Measurements from ENCODE around the gene MRFAP1.
"Not testable (repeated sequence)": the region's sequence is repeated elsewhere in the genome, so short reads cannot be mapped to it uniquely, and the experiment has no call there.

Gene MRFAP1

DNA sequence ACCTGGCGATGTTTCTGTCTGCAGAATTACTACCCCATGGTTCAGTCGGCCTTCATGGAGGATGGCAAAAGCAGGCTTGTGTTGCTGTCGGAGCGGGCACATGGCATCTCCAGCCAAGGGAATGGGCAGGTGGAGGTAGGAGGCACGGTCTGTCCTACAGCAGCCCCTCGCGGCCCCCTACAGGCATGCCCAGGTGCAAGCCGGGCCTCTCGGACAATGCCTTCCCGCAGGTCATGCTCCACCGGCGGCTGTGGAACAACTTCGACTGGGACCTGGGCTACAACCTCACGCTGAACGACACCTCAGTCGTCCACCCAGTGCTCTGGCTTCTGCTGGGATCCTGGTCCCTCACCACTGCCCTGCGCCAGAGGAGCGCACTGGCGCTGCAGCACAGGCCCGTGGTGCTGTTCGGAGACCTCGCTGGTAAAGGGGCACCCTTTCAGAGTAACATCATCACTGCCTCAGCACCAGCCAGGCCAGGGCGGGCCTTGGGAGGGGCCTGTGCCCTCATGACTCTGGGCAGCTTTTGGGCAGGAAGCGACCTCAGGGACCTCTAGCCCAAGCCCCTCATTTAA is 29.5 kb upstream of the MRFAP1 start:
- DNase-seq (ENCODE audit: low read depth in 4 of 4, low spot score in 1 of 4), result no peak

DNA sequence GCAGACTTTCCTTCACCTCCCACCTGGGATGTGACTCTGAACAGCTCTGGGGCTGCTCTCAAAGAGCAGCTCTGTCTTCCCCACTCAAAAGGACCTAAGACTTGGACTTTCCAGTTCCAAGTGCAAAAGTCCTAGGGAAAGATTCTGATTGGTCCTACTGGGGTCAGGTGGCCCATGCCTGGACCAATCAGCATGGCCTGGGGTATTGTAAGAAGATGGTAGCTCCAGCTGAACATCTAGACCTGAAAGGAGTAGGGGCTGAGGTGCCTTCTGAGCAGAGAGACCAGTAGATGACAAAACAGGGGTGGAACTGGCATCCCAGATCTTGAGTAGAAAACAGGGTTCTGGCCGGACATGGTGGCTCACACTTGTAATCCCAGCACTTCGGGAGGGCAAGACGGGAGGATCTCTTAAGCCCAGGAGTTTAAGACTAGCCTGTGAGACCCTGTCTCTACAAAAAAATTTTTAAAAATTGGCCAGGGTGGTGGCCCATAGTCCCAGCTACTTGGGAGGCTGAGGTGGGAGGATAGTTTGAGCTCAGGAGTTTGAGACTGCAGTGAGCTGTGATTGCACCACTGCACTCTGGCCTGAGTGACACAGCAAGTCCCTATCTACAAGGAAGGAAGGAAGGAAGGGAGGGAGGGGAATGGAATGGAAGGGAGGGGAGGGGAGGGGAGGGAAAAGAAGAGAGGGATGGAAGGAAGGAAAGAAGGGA is 27.4 kb upstream of the MRFAP1 start:
- DNase-seq (ENCODE audit: low read depth in 4 of 4, low spot score in 1 of 4), result no peak

DNA sequence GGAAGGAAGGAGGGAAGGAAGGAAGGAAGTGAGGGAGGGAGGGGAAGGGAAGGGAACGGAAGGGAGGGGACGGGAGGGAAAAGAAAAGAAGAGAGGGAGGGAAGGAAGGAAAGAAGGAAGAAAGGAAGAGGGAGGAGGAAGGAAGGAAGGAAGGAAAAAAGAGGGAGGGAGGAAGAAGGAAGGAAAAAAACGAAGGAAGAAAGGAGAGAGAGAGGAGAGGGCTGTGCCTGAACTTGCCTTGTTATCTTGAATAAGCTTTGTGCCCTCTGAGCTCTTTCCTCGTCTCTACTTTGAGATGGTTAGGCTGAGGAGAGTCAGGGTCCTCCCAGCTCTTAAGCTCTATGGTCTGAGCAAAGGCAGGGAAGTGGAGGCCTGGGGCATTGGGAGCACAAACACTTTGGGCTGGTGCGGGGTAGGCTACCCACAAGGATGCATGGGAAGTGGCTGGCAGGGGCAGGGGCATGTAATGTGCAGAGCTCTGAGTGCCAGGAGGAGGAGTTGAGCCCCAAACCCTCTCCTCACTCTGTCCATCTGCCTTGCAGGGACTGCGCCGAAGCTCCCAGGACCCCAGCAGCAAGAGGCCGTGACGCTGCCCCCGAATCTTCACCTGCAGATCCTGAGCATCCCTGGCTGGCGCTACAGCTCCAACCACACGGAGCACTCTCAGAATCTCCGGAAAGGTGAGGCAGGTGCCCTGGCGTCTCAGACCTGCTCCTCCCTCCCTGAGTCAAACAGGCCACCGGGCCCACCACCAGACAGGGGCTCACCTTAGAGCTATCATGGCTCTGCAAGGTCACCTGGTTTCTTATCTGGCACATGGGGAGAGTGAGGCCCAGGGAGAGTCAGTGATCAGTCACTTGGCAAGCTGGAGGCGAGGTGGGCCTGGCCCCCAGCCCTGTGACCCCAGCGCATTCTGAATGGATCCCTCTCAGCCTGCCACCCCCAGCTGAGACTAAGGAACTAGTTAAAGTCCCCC is 26.5 kb upstream of the MRFAP1 start:
- no peak for DNase-seq (ENCODE audit: low read depth in 4 of 4, low spot score in 1 of 4)

DNA sequence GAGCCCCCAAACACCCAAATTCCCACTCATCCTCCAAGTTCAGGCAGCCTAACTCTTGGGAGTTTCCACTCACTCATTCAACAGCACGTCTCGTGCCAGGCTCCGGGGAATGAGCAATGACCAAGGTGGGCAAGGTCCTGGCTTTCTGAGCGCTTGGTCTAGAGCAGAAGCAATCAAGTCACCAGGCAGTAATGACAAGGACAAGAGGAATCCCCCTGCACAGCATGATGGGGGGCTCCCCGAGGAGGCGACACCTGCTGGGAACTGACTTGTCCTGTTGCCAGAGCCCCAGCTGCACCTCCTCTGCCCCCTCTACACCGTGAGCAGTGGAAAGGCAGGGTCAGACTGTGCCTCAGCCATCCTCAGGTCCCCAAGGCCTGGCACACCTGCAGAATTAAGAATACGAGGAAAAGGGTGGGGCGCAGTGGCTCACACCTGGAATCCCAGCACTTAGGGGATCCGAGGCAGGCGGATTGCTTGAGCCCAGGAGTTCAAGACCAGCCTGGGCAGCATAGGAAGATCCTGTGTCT is 25.7 kb upstream of the MRFAP1 start:
- no peak for DNase-seq (ENCODE audit: low read depth in 4 of 4, low spot score in 1 of 4)

DNA sequence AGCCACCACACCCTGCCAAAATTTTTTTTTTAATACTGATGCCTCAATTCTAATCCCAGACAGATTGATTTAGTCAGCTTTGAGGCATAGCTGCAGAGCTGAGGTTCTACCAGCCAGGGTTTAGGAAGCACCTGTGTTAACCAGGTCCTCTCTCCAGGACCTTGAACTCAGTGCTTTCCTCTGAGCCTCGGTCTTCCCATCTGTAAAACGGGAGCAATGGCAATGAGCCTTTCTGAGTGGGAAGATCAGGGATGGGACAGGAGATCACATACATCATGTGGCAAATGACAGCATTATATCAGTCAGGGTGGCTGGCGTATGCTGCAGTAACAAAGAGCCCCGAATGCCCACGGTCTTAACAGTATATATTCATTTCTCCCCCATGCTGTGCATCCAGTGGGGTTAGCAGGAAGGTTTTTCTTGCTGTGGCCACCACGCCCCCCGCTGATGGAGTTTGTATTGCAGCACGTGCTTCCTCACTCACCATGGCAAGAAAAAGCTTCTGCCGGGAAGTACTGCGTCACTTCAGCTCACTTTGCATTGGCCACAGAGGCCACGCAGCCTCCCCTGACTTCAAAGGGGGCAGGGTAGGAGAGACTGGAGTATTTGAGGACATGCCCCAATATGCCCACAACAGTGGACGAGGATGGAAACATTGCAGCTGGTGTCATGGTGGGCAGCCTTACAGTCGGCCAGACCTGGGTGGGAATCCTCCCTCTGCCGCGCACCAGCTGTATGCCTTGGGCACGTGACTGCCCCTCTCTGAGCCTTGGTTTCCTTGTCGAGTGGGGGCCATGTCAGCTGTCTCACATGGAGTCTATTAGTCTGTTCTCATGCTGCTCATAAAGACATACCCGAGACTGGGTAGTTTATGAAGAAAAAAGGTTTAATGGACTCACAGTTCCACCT is 24.1 kb upstream of the MRFAP1 start:
- no peak for DNase-seq (ENCODE audit: low read depth in 4 of 4, low spot score in 1 of 4)

DNA sequence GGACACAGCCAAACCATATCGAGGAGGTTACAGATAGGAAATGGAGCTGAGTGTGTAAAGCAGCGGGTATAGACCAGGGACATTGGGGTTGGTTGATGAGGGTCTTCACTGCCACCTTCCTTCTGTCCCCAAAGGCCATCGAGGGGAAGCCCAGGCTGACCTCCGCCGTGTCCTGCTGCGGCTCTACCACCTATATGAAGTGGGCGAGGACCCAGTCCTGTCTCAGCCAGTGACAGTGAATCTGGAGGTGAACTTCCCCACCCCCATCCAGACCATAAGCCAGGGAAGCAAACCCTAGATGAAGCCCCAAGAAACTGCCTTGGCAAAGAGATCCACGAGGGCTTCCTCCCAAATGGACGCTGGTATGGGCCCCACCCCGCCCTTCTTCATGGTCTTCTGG is 23.2 kb upstream of the MRFAP1 start:
- no peak for DNase-seq (ENCODE audit: low read depth in 4 of 4, low spot score in 1 of 4)

DNA sequence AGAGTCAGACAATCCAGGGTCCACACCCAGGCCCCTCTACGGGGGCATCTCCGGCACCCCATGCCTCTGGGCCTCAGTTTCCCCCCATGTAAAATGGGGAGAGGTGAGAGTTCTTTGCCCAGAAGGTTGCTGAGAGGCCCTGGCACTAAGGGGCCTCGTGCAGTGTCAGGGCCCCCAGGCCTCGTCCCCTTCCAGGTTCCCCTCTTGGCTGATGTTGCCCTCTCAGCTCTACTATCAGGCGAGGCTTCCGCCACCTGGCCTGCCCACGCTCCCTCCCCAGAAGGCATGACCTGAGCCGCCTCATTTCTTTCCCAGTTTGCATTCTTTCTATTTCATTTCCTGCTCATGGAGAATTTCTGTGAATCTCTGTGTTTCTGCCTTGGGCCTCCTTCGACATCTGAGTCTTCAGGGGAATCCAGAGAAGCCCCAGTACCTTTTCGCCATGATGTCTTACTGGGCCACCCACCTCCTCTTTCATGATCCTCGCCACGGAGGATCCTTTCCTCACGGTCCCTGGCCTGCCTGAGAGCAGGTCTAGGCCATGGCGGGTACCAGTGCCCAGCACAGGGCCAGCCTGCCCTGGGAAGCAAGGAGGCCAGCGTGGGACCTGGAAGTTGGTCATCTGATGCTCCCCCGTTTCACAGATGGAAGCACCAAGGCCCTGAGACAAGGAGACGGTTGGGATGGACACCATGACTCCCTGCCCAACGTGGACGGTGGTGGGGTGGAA is 21.9 kb upstream of the MRFAP1 start:
- DNase-seq (ENCODE audit: low read depth in 4 of 4, low spot score in 1 of 4), result no peak

DNA sequence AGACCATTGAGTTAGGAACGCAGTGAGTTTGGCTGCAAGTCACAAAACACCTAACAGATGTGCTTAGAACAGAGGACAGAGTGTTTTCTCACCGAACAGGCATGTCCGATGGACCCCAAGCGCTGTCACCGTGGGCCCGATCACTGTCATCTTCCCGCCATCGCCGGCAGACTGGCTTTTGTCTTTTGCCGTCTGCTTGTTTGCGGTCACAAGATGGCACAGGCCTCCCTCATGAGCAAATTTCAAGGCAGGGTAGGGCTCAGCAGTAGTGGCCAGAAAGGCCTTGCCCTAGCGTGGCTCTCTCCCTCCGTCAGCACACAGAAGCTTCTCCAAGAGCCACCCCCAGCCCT is 21.4 kb upstream of the MRFAP1 start:
- DNase-seq (ENCODE audit: low read depth in 4 of 4, low spot score in 1 of 4), result no peak

DNA sequence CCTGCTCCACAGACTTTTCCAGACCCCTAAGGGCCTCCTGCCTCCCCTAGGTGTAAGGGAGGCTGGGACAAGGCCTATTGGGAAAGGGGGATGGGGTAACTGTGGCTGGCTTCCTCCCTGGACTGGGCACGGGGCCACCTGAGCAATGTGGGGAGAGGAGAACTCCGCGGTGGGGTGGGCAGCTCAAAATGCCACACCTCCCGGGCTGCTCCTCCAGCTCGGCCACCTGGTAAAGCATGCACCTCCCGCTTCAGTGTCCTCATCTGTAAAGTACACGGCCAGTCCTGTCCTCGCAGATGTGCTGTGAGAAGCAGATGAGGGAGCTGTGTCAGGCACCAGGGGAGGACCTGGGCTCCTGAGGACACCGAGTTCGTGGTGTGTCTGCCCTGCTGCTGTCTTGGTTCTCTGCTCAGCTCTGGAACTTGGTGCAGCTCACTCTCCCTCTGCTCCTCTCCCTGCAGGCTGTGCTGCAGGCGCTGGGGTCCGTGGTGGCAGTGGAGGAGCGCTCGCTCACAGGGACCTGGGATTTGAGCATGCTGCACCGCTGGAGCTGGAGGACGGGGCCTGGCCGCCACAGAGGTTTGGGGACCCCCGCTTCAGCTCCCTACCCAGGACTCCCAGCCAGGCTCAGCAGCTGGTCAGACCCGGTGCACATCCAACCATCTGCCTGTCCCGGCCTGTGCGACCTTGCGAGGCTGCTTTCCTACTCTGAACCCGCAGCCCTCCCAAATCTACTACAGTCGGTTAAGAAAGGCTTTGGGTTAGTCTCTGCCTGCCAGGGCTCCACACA is 20.8 kb upstream of the MRFAP1 start:
- DNase-seq (ENCODE audit: low read depth in 4 of 4, low spot score in 1 of 4), result no peak

DNA sequence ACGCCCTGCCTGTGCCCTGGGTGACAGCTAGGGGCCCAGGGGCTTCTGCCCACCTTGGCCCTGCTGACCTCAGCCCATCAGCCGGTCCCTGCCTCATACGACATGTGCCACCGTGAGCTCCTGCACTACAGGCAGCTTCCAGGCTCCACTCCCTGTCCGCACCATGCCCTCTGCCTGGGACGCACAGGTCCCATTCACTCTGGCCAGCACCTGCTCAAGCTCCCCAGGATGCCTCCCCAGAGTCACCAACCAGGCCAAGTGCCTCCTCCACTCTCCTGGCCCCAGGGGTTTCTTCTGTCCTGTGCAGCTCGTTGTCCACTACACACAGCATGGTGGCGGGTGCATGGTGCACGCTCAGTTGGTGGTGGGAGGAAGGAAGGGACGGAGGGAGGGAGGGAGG is 20.2 kb upstream of the MRFAP1 start:
- no peak for DNase-seq (ENCODE audit: low read depth in 4 of 4, low spot score in 1 of 4)

DNA sequence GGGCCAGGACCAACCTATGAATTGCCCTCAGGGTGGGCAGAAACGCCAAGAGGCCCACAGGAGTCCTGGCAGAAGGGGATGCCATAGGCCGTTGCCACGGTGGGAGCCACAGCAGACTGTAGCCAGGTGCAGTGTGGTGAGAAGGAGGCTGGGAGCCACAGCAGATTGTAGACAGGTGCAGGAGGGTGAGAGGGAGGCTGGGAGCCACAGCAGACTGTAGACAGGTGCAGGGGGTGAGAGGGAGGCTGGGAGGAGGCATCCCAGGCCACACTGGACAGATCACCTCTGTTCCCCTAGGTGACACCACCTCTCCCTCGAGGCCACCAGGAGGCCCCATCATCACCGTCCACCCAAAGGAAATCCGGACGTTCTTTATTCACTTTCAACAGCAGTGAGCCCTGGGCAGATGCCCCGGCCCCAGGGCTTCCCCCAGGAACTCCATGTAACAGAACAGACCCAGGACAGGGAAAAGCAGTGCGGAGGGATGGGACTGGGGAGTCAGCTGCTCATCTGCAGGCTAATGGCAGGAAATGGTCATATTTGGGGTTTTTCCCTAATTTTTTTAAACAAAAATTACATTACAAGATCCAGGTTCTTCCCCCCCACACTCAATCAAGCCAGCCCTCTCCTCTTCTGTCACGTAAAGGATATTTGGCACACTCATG is 19.5 kb upstream of the MRFAP1 start:
- no peak for DNase-seq (ENCODE audit: low read depth in 4 of 4, low spot score in 1 of 4)

DNA sequence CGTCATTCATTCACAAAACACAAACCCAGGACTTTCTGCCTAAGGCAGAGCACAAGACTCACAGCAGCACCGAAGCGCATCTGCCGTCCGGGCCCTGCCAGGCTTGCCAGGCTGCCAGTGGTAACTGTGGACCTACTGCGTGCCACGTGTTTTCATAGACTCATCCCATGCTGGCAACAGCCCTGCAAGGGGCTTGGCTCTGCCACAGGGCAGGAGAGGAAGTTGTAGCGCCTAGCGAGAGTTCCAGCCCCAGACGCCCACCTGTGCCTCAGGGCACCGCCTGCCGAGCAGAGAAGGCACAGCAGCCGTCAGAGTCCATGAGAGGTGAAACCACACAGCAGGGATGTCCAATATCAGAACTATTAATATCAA is 18.9 kb upstream of the MRFAP1 start:
- DNase-seq (ENCODE audit: low read depth in 4 of 4, low spot score in 1 of 4), result no peak

DNA sequence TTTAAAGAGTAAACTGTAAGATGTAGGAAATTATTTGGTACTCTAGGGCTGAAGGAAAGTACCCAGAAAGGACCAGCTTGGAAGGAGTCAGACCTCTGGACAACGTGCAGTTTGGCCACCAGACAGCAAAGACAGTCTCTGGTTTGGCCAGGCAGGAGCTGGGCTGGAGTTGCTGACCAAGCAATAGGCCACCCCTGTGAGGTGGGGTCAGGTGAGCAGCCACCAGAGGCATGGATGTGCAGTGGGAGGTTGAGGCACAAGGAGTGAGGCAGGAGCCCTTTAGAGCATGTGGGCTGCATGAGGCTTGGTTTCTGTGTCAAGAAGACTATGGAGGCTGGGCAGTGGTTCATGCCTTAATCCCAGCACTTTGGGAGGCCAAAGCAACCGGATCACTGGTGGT is 17.7 kb upstream of the MRFAP1 start:
- DNase-seq (ENCODE audit: low read depth in 4 of 4, low spot score in 1 of 4), result no peak

DNA sequence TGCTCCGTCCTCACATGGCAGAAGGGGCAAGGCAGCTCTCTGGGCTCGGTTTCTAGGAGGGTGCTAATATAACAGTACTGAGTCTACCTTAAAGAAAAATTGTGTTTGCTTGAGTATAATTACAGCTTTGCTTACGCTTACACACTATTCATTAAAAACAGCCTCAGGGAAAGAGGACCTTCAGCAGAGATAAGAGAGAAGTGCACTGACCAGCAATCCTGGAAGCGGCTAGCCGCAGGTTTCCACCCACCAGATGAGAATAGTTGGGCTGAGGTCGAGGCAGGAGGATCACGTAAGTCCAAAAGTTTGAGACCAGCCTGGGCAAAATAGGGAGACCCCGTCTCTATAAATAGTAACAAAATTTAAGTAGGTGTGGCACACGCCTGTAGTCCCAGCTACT is 15.2 kb upstream of the MRFAP1 start:
- no peak for DNase-seq (ENCODE audit: low read depth in 4 of 4, low spot score in 1 of 4)

DNA sequence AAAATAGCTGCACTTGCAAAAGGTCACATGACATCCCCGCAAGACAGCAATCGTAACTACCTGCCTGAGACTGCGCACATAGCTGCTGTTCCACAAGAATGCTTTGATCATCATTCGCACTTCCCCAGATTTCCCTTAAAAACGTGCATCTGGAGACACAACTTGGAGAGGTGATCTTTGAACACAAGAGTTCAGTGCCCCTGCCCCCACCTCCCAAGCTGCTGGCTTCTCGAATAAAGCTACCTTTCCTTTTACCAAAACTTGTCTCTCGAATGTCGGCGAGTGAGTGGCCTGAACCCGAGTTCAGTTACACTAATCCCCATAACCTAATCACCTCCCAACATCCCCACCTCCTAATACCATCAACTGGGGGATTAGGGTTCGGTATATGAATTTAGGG is 14.4 kb upstream of the MRFAP1 start:
- no peak for DNase-seq (ENCODE audit: low read depth in 4 of 4, low spot score in 1 of 4)

DNA sequence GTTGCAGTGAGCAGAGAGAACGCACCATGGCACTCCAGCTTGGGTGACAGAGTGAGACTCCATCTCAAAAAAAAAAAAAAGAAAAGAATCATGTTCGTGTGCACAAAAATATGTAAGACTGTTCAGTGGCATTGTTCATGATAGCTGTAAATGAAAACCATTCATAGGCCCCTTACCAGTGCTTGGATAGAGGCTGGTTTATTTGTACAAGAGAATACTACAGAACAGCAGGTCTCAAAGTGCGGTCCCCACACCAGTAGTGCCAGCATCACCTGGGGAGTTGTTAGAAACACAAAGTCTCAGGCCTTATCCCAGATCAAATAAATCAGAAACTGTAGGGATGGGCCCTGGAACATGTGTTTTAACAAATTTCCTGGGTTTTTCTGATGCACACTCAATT is 12.7 kb upstream of the MRFAP1 start:
- DNase-seq (ENCODE audit: low read depth in 4 of 4, low spot score in 1 of 4), result no peak

DNA sequence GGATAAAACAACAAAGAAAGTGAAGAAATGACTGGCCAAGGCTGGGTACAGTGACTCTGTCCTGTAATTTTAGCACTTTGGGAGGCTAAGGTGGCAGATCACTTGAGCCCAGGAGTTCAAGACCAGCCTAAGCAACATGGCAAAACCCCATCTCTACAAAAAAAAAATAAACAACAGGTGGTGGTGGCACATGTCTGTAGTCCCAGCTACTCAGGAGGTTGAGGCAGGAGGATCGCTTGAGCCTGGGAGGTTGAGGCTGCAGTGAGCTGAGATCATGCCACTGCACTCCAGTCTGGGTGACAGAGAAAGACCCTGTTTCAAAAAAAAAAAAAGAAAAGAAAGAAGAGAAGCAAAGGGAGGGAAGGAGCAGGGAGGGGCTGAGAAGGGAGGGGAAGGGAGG is 12.0 kb upstream of the MRFAP1 start:
- not testable (repeated sequence) for DNase-seq (ENCODE audit: low read depth in 4 of 4, low spot score in 1 of 4)

DNA sequence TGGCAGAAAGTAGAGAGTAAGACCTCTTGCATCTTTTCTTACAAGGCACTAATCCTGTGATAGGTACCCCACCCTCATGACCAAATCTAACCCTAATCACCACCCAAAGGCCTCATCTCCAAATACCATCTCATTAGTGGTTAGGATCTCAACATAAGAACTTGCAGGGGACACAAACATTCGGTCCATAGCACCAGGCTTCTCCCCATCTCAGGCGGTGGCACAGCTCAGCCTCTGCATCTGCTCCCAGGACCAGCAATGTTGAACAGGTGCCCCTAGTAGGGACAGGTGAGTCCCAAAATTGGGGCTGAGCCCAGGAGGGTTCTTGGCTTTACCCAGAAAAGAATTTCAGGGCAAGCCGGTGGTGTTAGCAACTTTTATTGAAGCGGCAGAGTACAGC is 8.4 kb upstream of the MRFAP1 start:
- DNase-seq (ENCODE audit: low read depth in 4 of 4, low spot score in 1 of 4), result no peak
